ENCODE measurements around the gene MAPKAP1.

MAPKAP1 gene

DNA sequence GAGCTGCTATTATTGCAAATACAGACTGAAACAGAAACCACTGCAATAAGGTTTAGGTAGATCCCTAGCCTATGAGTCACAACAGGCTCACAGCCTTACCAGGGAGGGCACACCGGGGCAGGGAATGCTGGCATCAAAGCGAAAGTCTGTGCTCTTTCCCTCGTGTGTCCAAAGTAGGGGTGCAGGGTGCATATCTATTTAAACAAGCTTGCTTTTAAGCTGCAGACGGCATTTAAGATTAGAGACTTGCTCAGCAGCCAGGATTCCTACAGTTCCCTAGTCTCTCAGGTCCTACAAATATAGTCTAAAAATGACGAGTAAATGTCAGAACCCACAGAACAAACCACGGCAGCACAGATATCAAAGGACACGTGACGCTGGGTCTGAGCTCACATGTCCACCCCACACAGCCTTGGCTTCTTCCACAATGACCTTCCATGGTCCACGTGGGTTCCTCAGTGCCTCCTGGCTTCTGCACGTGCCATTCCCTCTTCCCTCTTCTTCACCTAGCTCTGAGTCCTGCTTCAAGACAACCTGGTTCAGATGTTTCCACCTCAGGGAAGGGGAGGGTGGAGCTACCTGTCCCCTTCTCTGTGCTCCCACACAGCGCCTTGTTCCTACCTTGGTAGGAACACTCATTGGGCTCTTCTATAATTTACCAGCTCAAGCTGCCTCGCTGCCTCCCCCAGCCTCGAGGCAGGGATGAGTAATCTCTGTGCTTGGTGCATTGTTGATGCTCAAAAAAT lies 193.2 kb downstream of the MAPKAP1 start:
- DNase-seq (ENCODE audit: low read depth) = no peak

DNA sequence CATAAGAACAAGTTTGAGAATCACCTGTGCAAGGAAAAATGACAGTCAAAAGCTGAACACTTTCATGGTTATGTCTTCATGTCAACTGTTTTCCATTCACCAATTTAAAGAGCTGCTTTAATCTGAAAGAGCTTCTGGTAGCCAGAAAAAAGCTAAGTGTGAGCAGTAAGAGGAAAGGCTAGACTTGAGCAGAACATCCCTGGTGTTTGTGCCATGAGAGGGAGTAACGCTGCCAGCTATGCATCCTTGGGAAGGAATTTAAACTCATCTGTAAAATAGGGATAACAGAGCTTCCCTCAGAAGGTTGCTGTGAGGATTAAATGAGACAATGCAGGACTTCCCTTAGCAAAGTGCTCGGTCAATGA lies 193.7 kb downstream of the MAPKAP1 start:
- no peak for DNase-seq (ENCODE audit: low read depth)

DNA sequence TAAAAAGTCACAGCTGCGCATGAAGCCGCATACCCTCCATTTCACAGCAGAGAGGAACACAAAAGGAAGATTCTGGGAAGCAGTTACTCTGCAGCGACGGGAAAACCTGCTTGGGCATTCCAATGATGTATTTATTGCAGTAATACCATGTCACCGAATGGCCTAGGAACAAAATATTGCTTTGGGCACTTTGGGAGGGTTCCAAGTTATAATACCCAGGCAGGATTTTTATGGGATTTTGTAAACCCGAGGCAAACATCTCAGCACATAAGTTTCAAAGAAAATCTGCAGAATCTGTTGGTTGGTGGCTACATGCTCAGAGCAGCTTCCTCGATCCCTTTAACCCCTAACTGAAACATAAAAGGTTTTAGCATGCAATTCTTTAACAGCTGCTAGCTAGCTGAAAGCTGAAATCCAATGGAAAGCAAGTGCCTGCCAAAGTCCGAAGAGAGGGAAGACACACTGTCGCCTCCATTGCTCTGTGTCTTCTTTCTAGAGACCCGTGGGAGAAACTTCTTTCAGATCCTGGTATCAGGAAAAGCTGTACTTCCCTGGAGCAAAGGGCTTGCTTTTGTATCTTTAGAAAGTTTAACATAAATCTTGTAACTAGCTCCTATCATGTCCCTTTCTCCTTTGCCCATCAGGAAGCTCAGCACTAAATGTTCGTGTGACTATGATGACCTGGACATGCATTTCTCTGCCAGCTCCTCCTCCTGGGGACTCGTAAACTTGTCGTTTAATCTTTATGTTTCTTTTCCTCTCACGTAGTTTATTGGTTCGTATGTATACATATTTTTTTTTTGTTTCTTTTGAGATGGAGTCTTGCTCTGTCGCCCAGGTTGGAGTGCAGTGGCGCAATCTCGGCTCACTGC lies 195.0 kb downstream of the MAPKAP1 start:
- no peak for DNase-seq (ENCODE audit: low read depth)

DNA sequence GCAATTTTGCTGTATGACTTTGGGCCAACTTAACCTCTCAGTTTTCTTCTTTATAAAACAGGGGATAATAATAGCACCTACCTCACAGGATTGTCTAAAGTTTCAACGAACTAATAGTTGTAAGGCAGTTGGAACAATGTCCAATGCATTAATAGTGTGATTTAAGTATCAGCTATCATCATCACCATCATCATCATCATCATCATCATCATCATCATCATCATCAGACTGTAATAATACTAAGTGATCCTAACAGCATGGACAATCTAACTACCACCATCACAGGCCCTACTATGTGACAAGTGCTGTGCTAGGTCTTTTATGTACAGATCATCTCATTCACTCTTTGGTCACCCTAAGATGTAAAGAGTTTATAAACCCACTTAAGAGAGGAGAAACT lies 196.0 kb downstream of the MAPKAP1 start:
- DNase-seq (ENCODE audit: low read depth) = no peak

DNA sequence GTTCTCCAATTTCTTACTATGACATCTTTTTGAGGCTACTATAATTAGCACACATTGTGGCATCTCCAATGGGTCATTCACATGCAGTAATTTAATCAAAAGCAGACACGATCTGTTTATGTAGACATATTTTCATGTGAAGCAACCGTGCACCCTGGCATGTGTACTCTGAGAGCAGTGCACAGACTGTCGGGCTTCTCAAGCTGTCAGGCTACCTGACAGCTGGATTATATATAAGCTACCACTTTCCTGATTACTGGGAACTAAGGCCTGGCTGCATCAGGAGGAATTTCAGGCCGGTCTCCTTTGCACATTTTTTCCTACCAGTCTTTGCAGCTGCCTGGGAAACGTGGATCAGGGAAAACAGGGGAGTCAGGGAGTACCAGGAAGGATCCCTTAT lies 197.5 kb downstream of the MAPKAP1 start:
- DNase-seq (ENCODE audit: low read depth) = no peak

DNA sequence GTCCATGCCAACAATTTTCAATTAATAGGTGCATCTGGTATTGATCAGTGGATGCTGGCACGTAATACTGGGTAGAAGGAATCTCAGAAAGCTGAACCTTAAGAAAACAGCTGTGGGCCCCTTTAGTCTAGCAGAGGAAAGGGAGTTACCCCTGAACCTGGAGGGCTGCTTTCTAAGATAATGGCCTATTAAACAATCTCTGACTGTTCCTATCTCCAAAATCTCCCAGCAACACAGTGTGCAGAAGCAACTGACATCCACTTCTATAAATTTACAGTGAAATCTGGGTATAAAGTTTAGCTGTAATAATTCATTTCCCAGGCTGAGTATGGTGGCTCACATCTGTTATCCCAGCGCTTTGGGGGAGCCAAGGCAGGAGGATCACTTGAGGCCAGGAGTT lies 198.8 kb downstream of the MAPKAP1 start:
- DNase-seq (ENCODE audit: low read depth) = no peak

DNA sequence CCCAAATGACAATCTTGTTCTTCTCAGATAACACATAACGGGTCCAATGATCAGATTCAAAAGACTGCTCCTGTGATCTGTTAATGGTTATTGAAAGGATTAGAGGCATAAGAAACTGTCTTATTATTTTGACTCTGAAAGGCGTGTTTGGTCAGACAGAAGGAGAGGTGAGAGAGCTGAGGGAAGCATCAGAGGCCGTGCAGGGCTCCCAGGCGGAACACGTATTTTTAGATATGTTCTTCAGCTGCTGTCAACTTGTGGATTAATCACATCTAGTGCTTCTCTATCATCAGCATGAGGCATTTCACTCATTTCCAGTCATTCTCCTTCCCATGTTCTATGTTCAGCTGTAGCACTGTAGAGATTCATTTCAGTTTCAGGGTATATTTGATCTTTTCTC lies 199.8 kb downstream of the MAPKAP1 start:
- DNase-seq (ENCODE audit: low read depth) = no peak

DNA sequence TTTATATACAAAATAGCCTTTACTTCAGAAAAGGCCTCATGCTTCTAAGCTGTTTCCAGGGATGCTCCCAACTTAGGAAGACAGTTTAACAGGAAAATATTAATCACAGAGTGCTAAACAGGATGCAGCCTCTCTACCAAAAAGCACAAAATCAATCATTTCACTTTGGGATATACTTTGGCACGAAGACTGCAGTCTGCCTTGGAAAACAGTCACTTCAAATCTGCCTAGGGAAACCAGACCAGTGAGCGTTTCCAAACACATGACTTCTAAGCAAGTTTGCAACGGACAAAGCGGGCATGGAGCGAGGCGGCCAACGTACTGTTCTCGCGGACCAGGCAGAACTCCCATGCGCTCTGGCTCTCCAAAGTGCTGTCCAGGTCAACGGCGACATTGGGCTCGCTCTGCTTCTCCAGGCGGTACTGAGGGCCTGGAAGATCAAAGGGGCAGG lies 201.0 kb downstream of the MAPKAP1 start:
- DNase-seq (ENCODE audit: low read depth) = no peak

DNA sequence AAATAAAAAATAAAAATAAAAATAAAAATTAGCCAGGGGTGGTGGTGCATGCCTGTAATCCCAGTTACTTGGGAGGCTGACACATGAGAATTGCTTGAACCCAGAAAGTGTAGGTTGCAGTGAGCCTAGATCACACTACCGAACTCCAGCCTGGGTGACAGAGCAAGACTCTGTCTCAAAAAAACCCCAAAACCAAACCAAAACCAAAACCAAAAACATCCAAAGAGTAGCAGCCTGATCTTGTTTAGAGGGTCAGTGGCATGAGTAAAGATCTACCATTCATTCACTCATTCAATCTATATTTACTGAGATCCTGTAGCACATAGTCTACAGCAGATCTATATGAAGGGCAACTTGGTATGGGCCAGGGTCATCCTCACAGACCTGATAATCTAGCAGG lies 202.4 kb downstream of the MAPKAP1 start:
- DNase-seq (ENCODE audit: low read depth) = no peak

DNA sequence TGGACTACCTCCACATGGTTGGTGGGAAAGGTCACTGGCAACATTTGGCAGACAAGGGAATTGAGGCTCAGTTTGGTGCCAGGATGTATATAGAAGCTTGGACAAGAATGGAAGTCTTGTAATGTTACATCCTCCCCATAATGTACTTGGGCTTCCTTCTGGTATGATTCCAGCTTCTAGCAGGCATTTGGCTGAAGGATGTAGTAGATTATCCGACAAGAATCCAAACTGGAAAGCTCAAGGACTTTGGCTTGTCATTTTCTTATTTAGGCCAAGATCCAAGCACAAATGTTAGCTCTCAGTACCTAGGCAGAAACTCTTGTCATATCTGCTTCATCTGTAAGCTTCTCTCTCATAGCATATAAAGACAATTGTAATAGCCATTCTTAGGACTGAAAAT lies 209.1 kb downstream of the MAPKAP1 start:
- DNase-seq (ENCODE audit: low read depth) = no peak

DNA sequence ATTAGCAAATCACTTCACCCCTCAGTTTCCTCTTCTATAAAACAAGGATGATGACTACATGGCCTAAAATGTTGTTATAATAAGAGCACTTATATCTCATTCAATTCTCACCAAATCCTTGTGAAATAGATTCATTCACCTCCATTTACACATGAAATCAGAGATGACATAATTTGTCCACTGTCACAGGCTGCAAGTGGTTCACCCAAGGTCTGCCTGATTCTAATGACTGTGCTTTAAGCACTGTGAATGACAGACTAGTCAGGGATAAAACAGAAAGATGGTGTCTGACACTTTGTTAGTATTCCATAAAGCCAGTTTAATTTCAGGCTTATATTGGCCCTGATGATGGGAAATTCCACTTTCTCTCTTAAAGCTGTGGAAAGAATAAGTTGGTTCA lies 209.5 kb downstream of the MAPKAP1 start:
- DNase-seq (ENCODE audit: low read depth) = no peak

DNA sequence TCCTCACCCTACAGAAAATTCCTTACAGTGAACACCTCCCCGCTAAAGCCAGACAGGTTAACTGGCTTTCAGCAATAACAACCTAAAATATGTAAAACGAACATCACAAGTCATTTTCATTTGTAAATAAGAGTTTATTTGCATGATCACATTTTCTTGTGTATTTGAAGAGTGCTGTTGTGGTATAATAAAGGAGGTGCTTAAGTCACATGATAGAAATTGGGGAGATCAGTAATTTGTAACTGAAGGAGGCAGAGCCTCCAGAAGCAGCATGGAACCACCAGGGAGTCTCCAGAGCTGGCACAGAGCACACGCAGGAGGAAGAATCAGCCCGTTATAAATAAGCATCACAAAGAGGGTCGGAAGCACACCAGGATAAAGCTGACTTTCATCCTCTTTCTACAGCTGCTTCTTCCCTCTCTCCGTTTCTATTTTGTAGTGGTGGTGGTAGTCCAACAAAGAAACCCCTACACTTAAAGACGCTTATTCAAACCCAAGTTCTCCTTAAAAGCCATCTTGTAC lies 210.6 kb downstream of the MAPKAP1 start:
- DNase-seq (ENCODE audit: low read depth) = no peak

DNA sequence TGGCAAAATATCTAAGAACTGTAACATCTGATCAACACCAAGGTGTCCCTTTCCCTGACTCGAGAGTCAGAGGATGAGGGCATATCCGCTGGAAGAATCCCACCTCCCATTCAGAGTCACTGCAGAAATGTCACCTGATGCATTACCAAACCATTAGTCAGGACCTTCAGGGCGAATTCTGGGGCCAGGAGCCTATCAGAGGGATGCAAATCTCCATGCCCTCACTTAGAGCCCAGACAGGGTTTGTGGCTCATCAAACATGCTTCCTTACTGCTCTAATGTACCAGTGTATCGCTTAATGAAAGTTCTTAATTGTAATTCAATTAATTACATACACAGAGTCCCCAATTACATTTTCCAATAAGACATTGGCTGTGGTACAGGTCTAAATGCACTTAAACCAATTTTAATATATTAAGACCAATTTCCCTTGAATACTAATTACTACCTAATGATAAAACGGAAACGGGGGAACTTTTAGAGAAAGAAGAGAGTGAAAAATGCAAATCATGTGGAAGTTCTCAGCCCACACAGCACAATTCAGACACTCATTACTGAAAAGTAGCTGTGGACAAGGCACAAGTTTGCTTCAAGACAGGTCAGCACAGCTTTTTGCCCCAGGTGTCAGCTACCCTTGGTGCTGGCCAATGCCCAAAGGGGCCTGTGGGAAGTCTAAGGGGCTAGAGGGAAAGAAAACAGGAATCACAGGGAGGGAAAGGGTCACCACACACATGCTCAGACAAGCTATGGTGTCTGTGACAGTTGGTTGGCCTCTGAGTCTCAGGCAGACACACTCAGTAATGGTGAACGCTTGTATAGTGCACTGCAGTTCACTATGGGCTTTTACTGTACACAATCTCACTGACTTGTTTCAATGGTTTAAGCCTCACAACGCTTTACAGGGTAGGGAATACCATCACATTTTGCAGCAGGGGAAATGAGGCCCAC lies 211.6 kb downstream of the MAPKAP1 start:
- no peak for DNase-seq (ENCODE audit: low read depth)

DNA sequence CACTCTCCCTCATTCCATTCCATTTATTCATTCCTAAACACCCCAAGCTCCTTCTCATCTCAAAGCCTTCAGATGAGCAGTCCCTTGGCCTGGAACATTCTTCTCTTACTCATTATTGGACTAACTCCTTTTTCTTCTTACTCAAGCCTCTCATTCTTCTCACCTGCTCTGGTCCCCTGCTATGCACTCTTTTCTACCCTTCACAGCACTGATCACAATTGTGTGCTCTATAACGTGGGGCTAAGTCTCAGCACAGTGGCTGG lies 212.4 kb downstream of the MAPKAP1 start:
- DNase-seq (ENCODE audit: low read depth) = no peak

DNA sequence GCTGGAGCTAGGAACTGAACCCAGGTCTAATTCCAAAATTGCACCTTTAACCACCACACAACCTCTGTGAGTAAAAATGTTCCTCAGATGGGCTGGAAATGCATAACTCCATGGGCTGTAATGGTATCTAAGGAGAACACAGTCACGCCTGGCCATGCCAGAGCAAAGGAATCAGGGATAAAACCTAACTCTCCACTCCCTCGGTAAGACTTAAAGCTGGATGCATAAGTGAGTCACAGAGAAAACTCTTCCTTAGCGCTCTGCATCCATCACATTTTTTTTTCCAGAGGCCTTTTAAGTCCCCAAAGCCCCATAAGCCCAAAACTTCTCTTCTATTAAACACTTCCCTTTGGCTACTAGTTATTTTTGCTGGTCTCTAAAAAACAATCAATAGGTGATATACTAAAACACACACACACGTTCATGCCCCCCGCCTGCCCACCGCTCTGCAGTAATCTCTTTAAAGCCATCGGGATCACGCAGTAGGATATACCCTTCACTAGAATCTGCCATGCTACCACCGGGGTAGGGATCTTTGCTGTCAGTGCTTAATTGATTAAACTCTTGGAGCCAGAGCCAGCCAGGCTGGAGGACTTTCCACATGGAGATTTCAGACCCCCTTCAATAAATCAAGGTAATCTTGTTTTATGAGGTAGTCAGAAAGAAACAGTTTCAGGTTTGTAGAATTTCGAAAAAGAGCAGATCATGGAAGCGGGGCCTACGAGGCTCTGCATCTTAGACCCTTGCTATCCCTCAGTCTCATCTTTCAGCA lies 212.9 kb downstream of the MAPKAP1 start:
- no peak for DNase-seq (ENCODE audit: low read depth)

DNA sequence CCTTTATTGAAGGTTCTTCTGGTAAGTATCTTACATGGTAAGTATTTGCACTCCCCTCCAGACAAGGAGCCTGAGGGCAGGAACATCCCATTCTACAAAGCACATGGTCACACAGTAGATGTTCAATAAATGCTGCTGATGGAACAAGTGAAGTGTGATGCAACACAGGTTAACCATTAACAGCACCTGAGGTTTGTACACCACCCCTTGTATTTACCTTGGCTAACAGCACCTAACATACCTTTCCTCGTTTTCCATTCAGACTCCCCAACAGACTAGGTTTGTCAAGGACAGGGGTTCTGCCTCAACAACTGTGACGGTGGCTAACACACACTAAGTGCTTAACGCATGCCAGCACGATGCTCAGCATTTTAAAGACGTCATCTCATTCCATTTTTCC lies 213.6 kb downstream of the MAPKAP1 start:
- no peak for DNase-seq (ENCODE audit: low read depth)

DNA sequence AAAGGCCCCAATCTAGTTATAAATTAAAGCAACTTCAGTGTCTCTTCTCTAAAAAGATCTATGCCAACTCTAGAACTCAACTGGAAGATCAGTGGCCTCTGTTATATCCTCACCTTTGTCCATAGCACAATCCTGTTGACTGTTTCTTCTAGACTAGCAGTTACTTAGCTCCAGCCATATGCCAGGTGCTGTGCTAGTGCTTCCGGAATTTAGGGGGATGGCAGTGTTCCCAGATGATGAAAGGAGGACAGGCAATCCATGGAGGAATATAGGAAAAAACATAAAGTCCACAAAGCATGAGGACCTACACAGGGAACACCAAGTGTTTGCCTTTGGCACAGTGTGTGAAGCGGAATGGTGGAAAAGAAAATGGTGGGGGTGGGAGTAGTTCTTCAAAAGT lies 214.3 kb downstream of the MAPKAP1 start:
- DNase-seq (ENCODE audit: low read depth) = no peak

DNA sequence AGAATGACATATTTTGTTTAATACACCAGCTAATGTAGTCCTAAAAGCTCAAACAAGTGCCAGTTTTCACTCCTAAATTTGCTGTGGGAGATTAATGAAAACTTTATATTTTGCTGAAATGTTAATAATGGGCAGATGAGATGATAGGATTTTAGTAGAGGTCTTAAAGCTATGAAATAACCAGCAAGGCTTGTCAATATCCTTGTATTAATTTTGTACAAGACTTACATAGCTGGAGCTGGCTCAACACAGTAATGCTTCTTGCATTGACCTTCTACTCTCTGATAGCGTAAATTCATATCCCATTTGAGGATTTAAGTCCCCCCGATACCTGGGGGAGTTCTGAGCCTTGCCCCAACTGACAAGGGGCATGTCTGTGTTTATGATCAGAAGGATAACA lies 219.2 kb downstream of the MAPKAP1 start:
- DNase-seq (ENCODE audit: low read depth) = no peak

DNA sequence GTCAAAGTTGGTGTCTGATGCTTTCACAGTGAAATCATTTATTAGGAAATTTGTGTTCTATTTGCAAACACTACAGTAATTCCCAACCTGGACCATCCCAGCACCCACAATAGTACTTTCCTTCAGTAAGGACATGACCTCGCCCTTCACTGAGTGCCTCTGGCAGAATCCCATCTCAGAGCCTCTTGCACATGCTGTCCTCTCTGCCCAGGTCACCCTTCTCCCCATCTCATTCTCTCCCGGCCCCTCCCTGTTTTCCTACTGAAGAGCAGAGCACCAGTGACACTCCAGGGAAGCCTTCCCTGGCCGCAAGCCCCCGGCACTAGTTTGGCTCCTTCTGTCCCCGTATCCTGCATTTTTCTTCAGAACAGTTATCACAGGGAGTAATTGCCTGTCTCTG lies 220.4 kb downstream of the MAPKAP1 start:
- no peak for DNase-seq (ENCODE audit: low read depth)

DNA sequence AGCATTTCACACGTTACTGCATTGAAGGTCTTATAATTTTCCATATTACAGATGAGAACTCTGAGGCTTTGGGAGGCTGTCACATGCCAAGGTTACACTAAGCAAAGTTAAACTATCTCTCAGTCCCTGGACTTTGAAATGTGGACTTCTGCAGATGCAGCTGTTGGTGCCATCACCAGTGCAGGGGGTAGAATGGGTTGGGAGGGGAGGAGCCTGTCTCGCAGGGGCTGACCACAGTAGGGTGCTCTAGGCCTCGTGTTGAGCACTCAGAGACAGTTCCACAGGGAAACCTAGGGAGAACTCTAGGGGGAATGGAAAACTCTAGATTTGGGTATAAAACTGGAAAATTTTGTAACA lies 220.9 kb downstream of the MAPKAP1 start:
- no peak for DNase-seq (ENCODE audit: low read depth)

DNA sequence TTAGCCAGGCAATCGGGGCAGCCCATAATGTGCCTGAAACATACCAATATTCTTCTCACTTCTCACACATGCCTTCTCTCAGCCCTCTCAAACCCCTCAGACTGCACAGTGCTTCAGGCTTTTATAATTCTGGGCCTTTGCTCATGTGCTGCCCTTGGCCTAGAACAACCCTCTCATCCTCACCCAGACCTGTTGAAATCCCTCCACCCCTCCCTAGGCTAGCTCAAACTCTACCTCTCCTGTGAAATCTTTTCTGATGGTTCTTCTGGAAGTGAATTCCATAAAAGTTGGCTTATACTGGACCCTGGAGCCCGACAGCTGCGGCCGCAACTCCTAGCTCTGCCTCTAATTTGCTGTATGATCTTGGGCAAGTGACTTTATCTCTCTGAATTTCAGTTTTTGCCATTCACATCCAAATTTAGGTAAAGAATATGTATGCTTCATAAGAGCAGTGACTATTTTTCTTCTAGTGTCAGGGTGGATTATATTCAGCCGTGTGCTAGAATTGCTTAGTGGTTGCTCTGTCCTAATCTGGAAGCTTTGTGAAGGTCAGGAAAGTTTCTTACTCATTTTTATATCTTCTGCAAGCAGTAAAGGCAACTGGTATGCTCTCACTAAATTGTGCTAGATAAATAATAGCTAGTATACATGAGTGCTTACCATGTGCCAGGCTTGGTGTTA lies 221.4 kb downstream of the MAPKAP1 start:
- no peak for DNase-seq (ENCODE audit: low read depth)

Data from GM04503 (cell line).